ENCODE measurements around the gene PCSK4. TPM values are rescaled to one million over a fixed set of nuclear protein-coding genes. Genes with fewer than 3 reads are reported as not detected.

Gene PCSK4
- total RNA-seq, 1 experiment from 2014 or later = 18.6 TPM

DNA sequence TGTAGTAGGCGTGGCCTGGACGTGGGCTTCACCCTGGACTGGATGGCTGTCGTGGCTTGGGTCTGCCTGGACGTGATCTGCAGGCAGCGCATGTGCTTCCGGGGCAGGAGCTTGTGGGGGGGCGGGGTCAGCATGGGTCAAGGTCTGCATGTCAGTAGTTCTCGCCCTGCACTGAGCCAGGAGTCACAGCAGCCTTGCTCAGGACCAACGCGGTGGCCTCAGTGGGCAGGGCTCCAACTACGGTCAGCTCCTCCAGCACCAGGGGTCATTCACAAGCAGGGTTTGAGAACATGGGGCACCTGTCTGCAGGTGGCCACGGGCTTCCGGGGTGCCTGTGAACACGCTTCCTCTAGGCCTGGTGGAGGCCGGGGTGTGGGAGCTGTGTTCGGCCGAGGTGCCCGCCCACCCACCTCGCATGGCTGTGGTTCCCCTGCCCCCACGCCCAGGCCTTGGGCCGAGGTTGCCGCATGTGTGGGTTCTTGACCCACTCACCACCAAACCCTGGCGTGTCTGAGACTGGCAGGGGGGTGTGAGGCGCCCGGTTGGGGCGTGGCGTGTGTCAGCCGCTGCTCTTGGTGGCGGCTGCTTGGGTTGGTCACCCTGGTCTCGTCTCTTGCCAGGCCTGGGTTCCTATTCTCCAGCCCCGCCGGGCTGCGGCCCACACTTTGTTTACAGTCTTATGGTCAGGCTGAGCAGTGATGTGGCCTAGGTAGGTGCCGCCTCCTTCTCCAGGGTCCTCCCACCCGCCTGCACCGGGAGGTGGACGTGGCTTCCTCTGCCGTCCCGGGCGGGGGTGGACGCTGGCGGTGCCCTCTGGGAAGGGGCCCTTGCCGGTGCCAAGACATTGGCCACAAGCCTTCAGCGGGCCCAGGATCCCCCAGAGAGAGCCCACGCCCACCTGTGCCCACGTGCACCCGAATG is 56.8 kb downstream of the PCSK4 start:
- Histone ChIP-seq H3K36me3 (ENCODE audit: low read depth) (no peaks in the 10 kb centered on the region), H2AFZ (no peak overlapping the region), H3K9me3 (ENCODE audit: insufficient read depth, low read depth) (no peaks in the 10 kb centered on the region), H3K79me2 (ENCODE audit: low read depth) (peaks cover 2% of the 10 kb centered on the region), H3K4me2 (no peak overlapping the region), H3K27ac (no peak overlapping the region), H3K9me2 (ENCODE audit: insufficient read depth) (no peaks in the 10 kb centered on the region), H3F3A (ENCODE audit: insufficient read depth, low read depth) (peaks cover 26% of the 10 kb centered on the region; the same call in 1 of the 2 replicates), H3K27me3 (ENCODE audit: insufficient read depth, low read depth) (no peaks in the 10 kb centered on the region), H3K4me3 (no peak overlapping the region), H3K4me1 (replicated peaks; ENCODE audit: insufficient read depth) (no peaks in the 10 kb centered on the region), H4K20me1 (ENCODE audit: insufficient read depth) (no peaks in the 10 kb centered on the region)
- CTCF ChIA-PET = interaction anchor here (0.6 kb wide), 2 partner anchors 12 to 73 kb away, joined by 3 to 4 read pairs; no protein-coding TSS in a partner anchor
- no TSS peak for BruUV-seq (replicated peaks)
- TF ChIP-seq EZH2 (IDR thresholded peaks at IDR 0.05; ENCODE audit: low read depth) = no peak
- TF ChIP-seq, protein P1, sequence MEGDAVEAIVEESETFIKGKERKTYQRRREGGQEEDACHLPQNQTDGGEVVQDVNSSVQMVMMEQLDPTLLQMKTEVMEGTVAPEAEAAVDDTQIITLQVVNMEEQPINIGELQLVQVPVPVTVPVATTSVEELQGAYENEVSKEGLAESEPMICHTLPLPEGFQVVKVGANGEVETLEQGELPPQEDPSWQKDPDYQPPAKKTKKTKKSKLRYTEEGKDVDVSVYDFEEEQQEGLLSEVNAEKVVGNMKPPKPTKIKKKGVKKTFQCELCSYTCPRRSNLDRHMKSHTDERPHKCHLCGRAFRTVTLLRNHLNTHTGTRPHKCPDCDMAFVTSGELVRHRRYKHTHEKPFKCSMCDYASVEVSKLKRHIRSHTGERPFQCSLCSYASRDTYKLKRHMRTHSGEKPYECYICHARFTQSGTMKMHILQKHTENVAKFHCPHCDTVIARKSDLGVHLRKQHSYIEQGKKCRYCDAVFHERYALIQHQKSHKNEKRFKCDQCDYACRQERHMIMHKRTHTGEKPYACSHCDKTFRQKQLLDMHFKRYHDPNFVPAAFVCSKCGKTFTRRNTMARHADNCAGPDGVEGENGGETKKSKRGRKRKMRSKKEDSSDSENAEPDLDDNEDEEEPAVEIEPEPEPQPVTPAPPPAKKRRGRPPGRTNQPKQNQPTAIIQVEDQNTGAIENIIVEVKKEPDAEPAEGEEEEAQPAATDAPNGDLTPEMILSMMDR (conservative IDR thresholded peaks at IDR 0.05) = no peak
- intact Hi-C loops (cut with micrococcal nuclease; ENCODE audit: unreplicated experiment) = no loop called here
- no peak for DNase-seq
- POLR2A ChIA-PET (ENCODE audit: unreplicated experiment) = no interaction called here

DNA sequence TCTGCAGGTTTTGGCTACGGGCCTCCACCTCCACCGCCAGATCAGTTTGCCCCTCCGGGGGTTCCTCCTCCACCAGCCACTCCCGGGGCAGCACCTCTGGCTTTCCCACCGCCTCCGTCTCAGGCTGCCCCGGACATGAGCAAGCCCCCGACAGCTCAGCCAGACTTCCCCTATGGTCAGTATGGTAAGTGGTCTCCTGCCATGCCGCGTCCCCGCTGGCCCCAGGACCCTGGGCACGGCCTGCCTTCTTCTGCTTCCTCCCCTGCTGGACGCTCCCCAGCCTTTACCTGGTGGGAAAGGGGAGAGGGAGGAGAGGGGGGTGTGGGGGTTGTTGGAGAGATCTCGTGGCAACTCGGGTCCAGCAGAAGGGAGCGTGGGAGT is 57.7 kb downstream of the PCSK4 start:
- BruUV-seq (replicated peaks) = no TSS peak
- TF ChIP-seq, protein P1 (conservative IDR thresholded peaks at IDR 0.05) = no peak
- TF ChIP-seq EZH2 (IDR thresholded peaks at IDR 0.05; ENCODE audit: low read depth) = no peak
- no peaks in the 10 kb centered on the region for H3K9me3 ChIP-seq (ENCODE audit: insufficient read depth, low read depth)
- H3K36me3 ChIP-seq (ENCODE audit: low read depth) = no peaks in the 10 kb centered on the region
- no peaks in the 10 kb centered on the region for H3K79me2 ChIP-seq (ENCODE audit: low read depth)
- intact Hi-C loops (cut with micrococcal nuclease; ENCODE audit: unreplicated experiment) = no loop called here
- CTCF ChIA-PET = interaction anchor here (0.6 kb wide), 2 partner anchors 11 to 74 kb away, joined by 3 to 4 read pairs; no protein-coding TSS in a partner anchor
- DNase-seq = no peak
- H3K4me2 ChIP-seq = no peak overlapping the region
- POLR2A ChIA-PET (ENCODE audit: unreplicated experiment) = no interaction called here
- no peak overlapping the region for H2AFZ ChIP-seq
- no peaks in the 10 kb centered on the region for H4K20me1 ChIP-seq (ENCODE audit: insufficient read depth)
- no peaks in the 10 kb centered on the region for H3K9me2 ChIP-seq (ENCODE audit: insufficient read depth)
- H3K27me3 ChIP-seq (ENCODE audit: insufficient read depth, low read depth) = no peaks in the 10 kb centered on the region
- no peak overlapping the region for H3K27ac ChIP-seq
- H3K4me3 ChIP-seq = no peak overlapping the region
- H3K4me1 ChIP-seq (replicated peaks; ENCODE audit: insufficient read depth) = no peaks in the 10 kb centered on the region
- H3F3A ChIP-seq (ENCODE audit: insufficient read depth, low read depth) = peaks cover 21% of the 10 kb centered on the region; the same call in 1 of the 2 replicates

DNA sequence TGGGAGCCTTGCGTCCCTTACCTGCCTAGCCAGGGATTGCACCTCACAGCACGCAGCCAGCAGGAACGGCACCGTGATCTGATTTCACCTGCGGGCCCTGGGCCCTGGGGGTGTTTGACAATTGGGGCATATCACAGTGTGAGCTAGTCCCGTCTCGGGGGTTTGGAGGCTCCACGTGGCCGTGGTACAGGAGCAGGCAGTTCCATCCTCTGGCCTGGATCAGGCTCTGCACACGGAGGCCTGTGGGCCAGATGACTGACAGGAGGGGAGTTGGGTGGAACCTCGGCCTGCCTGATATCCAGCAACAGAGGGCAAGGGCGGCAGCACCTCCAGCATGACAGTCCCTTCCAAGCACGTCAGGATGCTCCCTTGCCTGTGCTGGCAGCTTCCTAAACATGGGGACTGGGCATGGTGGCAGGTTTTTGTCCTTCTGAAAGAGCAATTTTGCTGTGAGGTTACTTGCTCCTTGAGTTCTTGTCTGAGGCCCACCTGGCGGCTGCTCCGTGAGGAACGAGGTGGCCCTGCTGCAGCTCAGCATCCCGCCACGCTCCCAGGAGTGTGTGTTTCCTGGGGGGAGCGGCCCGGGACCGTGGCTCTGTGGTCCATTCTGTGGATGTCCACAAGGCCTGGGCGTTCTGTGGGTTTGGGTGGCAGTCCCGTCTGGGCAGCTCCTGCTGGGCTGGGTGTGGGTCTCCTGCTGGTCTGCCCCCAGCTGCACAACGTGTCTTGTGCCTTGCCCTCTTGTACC is 58.2 kb downstream of the PCSK4 start:
- H3K79me2 ChIP-seq (ENCODE audit: low read depth) = no peaks in the 10 kb centered on the region
- no peaks in the 10 kb centered on the region for H4K20me1 ChIP-seq (ENCODE audit: insufficient read depth)
- H3K4me3 ChIP-seq = no peak overlapping the region
- H3K27me3 ChIP-seq (ENCODE audit: insufficient read depth, low read depth) = no peaks in the 10 kb centered on the region
- H3K36me3 ChIP-seq (ENCODE audit: low read depth) = no peaks in the 10 kb centered on the region
- H3K4me1 ChIP-seq (replicated peaks; ENCODE audit: insufficient read depth) = no peaks in the 10 kb centered on the region
- CTCF ChIA-PET = no interaction called here
- no peak for DNase-seq
- POLR2A ChIA-PET (ENCODE audit: unreplicated experiment) = no interaction called here
- H2AFZ ChIP-seq = no peak overlapping the region
- no TSS peak for BruUV-seq (replicated peaks)
- no peaks in the 10 kb centered on the region for H3K9me2 ChIP-seq (ENCODE audit: insufficient read depth)
- no peaks in the 10 kb centered on the region for H3K9me3 ChIP-seq (ENCODE audit: insufficient read depth, low read depth)
- no peak overlapping the region for H3K27ac ChIP-seq
- intact Hi-C loops (cut with micrococcal nuclease; ENCODE audit: unreplicated experiment) = no loop called here
- H3F3A ChIP-seq (ENCODE audit: insufficient read depth, low read depth) = peaks cover 17% of the 10 kb centered on the region; the same call in 1 of the 2 replicates
- no peak overlapping the region for H3K4me2 ChIP-seq
- TF ChIP-seq, protein P1 (conservative IDR thresholded peaks at IDR 0.05) = no peak
- TF ChIP-seq EZH2 (IDR thresholded peaks at IDR 0.05; ENCODE audit: low read depth) = no peak

Other genes starting within 250 kb of the PCSK4 start
- 157 and 214 TPM in 2 replicates for gene ATP5F1D, start 248.6 kb downstream of the PCSK4 start, total RNA-seq (2021)
- 61.4 and 92.0 TPM in 2 replicates for gene MIDN, start 241.8 kb downstream of the PCSK4 start, total RNA-seq (2021)
- 86.9 and 143 TPM in 2 replicates for gene CIRBP, start 221.0 kb downstream of the PCSK4 start, total RNA-seq (2021)
- gene FAM174C, start 214.8 kb downstream of the PCSK4 start, total RNA-seq (2021) = 51.8 and 64.2 TPM in 2 replicates
- 1.6 TPM in 1 of 2 replicates, not detected in the other for gene EFNA2, start 204.5 kb downstream of the PCSK4 start, total RNA-seq (2021)
- gene NDUFS7, start 106.4 kb downstream of the PCSK4 start, total RNA-seq (2021) = 67.5 and 83.5 TPM in 2 replicates
- gene GAMT, start 88.8 kb downstream of the PCSK4 start, total RNA-seq (2021) = 27.3 and 30.9 TPM in 2 replicates
- gene DAZAP1, start 82.8 kb downstream of the PCSK4 start, total RNA-seq (2021) = 122 and 144 TPM in 2 replicates
- 967 and 1,004 TPM in 2 replicates for gene RPS15, start 52.0 kb downstream of the PCSK4 start, total RNA-seq (2021)
- 1.6 and 2.7 TPM in 2 replicates for gene APC2, start 40.2 kb downstream of the PCSK4 start, total RNA-seq (2021)
- 28.0 and 31.2 TPM in 2 replicates for gene C19orf25, start 11.1 kb downstream of the PCSK4 start, total RNA-seq (2021)
- gene REEP6, start 831 bp upstream of the PCSK4 start, total RNA-seq (2021) = 34.3 and 39.5 TPM in 2 replicates
- 13.6 and 14.6 TPM in 2 replicates for gene ADAMTSL5, start 22.7 kb upstream of the PCSK4 start, total RNA-seq (2021)
- not detected in 2 replicates for gene PLK5, start 33.7 kb upstream of the PCSK4 start, total RNA-seq (2021)
- gene MEX3D, start 78.0 kb upstream of the PCSK4 start, total RNA-seq (2021) = 55.6 and 63.7 TPM in 2 replicates
- 129 and 143 TPM in 2 replicates for gene MBD3, start 102.5 kb upstream of the PCSK4 start, total RNA-seq (2021)
- 196 and 275 TPM in 2 replicates for gene UQCR11, start 115.1 kb upstream of the PCSK4 start, total RNA-seq (2021)
- 86.6 and 98.0 TPM in 2 replicates for gene TCF3, start 162.3 kb upstream of the PCSK4 start, total RNA-seq (2021)